IMR-90 (cell line): Measurements from ENCODE around the gene UBA3.

Experiments
- CTCF ChIP-seq: conservative IDR thresholded peaks from 2 replicates; pipeline ENCODE4 v1.5.1; 2012; ENCODE audit warnings: mild to moderate bottlenecking, low read depth, low read length, improper control_type of control experiment
- RAD21 ChIP-seq: IDR thresholded peaks from 2 replicates; pipeline ENCODE4 v1.6.1; 2012; ENCODE audit warnings: low read length, improper control_type of control experiment

- TF ChIP-seq CTCF (no peak), RAD21 (no peak)
These were observed 63.3 kb downstream of the UBA3 start for GRCh38 chr3:69016901-69017300.
